ENCODE data around the gene MRPL10.

Gene MRPL10

DNA sequence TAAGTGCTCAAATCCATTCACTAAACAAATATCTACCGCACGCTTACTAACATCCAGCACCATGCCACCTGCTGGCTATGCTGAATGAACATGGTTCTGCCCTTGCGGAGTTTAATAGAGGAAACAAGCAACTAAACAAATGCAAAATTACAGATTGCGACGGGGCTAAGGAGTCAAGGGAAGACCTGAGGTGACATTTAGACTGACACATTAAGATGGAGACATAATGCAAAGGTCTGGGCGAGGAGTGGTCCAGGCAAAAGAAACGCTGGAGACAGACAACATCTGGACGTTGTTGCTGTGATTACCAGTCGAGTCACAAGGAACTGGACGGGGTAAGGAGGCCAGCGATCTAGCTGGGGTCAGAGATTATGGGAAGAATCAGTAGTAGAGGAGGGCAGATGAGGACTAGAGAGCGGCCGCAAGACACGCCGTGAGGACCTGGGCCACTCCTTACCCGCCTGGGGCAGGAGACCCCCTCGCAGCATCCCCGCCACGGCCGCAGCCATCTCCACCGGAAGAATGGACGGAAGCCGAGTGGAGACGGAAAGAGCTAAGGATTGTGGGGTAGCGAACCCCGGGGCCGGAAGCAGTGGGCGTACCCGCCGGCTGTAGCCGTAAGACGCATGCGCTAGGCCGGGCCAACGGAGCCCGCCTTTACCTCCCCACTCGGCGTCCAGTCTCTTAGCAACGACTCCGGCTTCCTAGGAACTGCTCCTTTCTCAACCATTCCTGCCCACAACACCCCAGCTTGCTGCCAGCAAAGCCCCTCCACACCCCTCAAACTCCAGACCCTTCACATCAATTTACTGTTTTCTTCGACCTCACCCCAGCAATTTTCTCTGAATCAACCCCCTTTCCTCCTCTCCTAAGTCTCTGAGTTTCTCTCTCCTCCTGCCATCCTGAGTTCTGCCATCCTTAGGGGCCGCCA, at the start of gene MRPL10, which contains the start of gene LRRC46:
Gene MRPL10 (minus strand): TSS at position 539 of the 931 bp plus-strand sequence. CDS start 30 bp downstream, at position 509.
Gene LRRC46 (plus strand): TSS at position 668 of the 931 bp plus-strand sequence. CDS start 320 bp downstream, outside the sequence.
- peak; percentile 95 for DNase-seq

GRCh38 chr17:47879776-47880454, 48.6 kb upstream of the MRPL10 start:
- DNase-seq, result no peak

DNA sequence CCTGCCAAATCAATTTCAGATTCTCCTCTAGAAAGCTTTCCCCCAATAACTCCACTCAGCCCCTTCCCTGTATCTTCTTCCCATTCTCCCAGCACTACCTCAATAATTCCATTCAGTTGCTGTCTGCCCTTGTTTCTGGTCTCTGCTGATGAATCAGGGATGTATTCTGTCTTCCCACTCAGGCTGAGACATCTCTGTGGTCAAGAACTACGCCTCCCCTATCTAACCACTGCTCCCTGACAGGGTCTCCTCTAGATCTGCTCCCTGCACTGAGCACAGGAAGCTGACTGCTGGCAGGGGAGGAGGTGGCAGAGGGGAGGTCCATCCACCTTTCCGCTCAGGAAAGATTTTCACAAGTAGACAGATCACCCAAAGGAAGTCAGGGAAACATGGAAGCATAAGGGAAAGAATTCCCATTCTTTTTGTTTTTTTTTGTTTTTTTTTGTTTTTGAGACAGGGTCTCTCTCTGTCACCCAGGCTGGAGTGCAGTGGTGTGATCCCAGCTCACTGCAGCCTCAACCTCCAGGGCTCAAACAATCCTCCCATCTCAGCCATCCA, 47.8 kb upstream of the MRPL10 start:
- no peak for DNase-seq

- DNase-seq, result no peak
Observed at GRCh38 chr17:47878203-47879027, 47.1 kb upstream of the MRPL10 start.

DNA sequence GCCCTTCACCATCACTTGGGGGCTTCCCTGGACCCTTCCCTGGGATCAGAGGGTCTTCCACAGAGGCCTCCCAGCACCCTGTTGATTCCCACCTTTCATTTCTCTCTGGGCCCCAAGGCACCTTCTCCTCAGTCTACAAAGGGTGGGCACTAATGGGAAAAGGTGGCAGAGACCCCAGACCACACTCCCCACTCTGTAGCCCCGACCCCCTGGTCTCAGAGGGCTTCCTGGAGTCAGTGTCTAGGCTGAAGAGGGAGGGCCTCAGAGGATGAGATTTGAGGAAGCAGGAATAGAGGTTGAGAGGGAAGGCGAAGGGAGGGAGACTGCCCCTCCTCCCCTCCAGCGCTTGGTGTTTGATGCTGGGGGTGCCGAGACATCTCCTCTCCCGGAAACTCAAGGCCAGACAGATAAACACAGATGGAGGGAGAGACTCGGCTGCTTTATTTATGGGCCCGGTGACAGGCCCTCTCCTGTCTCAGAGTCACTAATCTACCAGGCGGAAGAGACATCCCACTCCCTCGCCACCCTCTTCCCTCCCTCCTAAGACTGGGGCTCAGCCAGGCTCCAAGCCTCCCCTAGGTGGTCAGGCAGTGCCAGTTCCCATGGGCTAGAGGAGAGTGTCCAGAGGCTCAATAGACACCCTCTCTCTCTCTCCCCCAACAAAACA, 46.2 kb upstream of the MRPL10 start:
- DNase-seq, result no peak

DNA sequence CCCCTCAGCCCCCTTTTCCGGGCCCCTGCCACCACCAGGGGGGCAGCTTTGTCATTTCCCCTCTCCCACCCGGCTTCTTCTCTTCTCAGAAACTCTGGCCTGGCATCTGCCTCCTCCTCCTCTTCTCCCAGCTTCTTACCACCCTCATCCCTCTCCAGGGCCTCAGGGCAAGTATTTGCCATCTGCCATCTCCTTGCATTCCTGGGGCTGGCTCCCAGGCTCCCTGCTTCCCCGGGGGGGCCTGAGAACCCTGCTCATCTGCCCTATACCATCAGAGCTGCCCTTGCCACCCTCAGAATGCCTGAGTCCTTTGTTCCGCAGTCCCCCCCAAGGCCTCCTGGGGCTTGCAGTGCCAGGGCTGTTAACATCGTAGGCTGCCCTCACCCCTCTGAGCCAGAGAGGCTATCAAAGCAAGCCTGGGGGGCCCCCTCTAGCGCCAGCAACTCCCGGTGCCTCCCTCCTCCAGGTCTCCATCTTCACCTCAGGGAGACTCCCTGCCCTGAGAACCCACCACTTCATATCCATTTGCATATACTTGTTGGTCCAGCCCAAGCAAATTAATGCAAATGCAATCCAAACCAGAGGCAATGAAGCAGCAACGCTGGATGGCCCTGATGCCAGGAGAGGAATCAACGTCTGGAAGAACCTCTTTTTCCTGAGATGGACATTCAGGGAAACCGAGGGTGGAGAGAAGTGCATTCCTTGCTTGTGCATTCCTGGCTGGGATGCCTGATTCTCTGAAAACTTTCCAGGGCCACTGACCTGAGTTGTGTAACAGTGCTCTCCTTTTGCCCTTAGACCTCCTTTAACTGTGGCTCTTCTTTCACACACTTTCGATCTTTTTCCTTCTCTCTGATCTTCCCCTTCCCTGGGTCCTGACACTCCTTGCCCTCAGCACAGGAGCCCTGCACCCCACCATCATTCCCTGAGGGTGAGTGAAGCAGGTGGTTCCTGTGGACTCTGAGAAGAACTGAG, 44.0 kb upstream of the MRPL10 start:
- DNase-seq, result no peak

GRCh38 chr17:47873200-47874090, 42.1 kb upstream of the MRPL10 start:
- DNase-seq, result no peak

- DNase-seq, result no peak
Observed at GRCh38 chr17:47872651-47873161, 41.4 kb upstream of the MRPL10 start.

DNA sequence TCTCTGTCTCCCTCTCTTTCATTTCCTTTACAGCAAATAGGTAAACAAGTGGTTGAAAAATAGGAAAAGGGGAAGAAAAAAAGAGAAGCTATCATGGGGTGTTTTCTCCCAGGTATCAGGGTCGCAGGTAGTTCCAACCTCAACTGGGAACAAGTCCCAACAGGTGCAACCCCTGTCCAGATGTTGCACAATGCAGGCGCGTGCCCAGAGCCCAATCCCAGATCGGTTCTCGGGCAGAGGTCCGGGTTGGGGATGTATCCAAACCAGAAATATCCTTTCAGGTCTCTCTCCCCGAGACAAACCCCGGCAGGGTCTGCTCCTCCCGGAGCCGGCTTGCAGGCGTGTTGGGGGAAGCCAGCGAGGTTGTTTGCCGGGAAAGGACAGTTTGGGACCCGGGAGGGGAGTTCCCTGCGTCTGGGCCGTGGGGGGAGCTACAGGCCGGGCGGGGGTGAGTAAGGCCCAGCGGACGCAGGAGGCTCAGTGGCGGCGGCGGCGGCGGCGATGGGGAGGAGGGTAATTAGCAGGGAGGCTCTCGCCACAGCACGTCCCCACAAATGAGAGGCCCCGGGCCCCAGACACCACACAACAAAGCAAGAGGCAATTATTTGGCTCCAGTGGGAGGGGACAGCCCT, 40.8 kb upstream of the MRPL10 start:
- no peak for DNase-seq

DNA sequence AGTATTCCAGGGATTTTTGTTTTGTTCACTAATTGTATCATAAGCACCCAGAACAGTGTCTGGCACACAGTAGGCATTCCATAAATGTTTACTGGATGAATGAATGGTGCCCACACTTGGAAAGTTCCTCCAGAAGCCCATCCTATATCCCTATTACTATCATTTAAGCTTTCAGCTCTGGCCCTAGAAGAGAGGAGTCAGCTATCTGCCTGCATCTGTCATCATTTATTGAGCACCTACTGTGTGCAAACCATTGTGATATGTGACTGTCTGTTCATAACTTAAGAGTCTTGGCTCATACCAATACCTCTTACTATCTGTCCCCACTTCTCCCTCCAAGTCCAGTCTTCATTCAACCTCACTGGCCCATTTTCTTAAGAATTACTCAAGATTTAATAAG, 39.7 kb upstream of the MRPL10 start:
- no peak for DNase-seq

DNA sequence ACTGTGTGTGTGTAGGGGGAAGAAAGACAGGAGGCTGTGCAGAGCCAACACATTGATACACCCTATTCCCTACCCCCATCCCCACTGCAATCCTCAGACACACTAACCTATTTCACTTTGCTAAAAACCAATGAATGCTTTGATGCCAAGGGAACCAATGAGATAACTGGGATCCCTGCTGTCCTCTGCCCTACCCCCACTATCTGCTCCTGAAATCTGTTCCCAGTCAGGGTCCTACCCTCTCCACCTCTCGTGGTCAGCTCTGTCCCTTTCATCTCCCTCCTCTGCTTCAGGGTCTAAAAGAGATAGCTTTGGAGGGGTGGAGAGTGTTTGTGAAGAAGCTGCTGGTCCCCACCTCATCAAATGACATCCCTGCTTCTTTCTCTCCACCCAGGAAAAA, 38.7 kb upstream of the MRPL10 start:
- no peak for DNase-seq

GRCh38 chr17:47869114-47869513, 37.8 kb upstream of the MRPL10 start:
- DNase-seq, result no peak

- DNase-seq, result no peak
Observed at GRCh38 chr17:47867813-47868533, 36.6 kb upstream of the MRPL10 start.

- no peak for DNase-seq
Observed at GRCh38 chr17:47866941-47867340, 35.6 kb upstream of the MRPL10 start.

DNA sequence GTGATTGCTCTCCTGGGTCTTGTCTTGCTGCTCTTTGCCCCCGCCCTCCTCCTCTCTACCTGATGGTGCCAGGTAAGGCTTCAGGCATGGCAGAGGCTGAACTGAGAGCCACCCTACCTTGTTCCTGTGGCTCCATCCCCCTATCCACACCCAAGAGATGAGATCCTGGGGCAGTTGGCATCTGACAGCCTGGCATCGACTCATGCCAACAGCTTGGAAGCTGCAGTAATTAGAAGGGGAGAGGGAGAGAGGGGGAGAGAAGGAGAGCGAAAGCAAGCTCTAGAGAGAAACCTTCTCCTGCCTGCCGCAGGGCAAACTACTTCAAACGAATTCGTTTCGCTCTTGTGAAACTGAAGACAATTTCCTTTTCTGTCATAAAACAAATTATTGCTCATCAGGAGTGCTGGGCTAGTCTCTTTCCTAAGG, 33.5 kb upstream of the MRPL10 start:
- peak; percentile 57 for DNase-seq

- DNase-seq, result no peak
Observed at GRCh38 chr17:47862621-47863440, 31.5 kb upstream of the MRPL10 start.

GRCh38 chr17:47860386-47860785, 29.0 kb upstream of the MRPL10 start:
- no peak for DNase-seq

Measured in activated CD4-positive, alpha-beta T cell treated with anti-CD3 and anti-CD28 coated beads, Interleukin-2, Interleukin-6, amounts not matched to agents 100 ng/mL and 50 ng/mL, durations not matched to agents 16 hours and 8 hours (primary cell).